Measurements from ENCODE around the gene ZFAND3.

DNA sequence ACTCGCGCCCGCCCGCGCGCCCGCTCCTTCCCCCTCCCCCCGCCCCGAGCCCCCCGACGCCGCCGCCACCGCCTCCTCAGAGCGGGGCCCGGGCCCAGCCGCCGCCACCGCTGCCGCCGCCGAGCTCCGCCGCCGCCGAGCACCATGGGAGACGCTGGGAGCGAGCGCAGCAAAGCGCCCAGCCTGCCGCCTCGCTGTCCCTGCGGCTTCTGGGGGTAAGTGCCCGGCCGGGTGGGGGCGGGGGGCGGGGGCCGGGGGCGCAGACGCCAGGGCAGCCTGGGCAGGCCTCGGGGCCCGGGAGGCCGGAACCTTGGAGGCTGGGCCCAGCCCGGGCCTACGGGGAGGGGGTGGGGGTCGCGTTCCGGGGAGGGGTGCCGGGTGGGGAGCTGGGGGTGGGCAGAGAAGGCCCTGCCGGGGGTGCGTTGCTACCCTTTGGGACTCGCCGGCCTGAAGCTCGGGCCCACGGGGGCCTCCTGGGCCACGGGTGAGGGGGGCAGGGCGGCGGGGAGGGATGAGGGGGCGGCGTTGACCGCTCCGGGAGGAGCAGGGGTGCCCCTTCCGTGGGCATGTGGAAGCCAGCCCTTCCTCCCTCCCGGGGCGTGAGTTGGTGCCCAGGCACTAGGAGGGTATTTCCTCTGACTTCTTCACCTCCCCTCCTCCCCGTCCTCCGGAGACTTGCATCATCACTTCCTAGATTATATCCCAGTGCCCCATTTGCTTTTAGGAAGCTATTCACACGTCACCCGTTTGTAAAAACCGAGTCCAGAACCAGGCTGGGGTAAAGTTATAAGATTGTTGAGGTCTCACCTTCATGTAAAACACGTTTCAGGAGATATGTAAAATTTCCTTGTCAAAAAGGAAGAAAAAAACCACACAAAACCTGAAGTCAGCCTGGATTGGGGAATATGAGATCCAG, 533 bp downstream of the ZFAND3 start:
- TF ChIP-seq, protein P1, sequence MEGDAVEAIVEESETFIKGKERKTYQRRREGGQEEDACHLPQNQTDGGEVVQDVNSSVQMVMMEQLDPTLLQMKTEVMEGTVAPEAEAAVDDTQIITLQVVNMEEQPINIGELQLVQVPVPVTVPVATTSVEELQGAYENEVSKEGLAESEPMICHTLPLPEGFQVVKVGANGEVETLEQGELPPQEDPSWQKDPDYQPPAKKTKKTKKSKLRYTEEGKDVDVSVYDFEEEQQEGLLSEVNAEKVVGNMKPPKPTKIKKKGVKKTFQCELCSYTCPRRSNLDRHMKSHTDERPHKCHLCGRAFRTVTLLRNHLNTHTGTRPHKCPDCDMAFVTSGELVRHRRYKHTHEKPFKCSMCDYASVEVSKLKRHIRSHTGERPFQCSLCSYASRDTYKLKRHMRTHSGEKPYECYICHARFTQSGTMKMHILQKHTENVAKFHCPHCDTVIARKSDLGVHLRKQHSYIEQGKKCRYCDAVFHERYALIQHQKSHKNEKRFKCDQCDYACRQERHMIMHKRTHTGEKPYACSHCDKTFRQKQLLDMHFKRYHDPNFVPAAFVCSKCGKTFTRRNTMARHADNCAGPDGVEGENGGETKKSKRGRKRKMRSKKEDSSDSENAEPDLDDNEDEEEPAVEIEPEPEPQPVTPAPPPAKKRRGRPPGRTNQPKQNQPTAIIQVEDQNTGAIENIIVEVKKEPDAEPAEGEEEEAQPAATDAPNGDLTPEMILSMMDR (IDR thresholded peaks at IDR 0.05): no peak
- TF ChIP-seq POLR2A (IDR thresholded peaks at IDR 0.05): no peak

Data from adrenal gland (tissue), 5 donors.